Activated T-cell treated with anti-CD3 and anti-CD28 coated beads, Interleukin-2, amount 50 U/mL, for 24 hours (primary cell): Measurements from ENCODE around the gene CREBZF.
"Not testable (repeated sequence)": the region's sequence is repeated elsewhere in the genome, so short reads cannot be mapped to it uniquely, and the experiment has no call there.

ENCODE experiments used
- DNase-seq: peaks from one replicate; pipeline ENCODE4 v3.0.0-alpha.2; 2020
- H3K27ac Mint-ChIP-seq: 2 replicates; pipeline ENCODE4 v1.8.0; 2020; ENCODE audit warnings: mild to moderate bottlenecking, mixed read lengths
- H3K27me3 Mint-ChIP-seq: 2 replicates; pipeline ENCODE4 v1.8.0; 2020; ENCODE audit warnings: mixed read lengths
- H3K36me3 Mint-ChIP-seq: 2 replicates; pipeline ENCODE4 v1.8.0; 2020; ENCODE audit warnings: low read depth, mixed read lengths
- H3K4me1 Mint-ChIP-seq: 2 replicates; pipeline ENCODE4 v1.8.0; 2020; ENCODE audit warnings: low read depth, mixed read lengths
- H3K4me3 Mint-ChIP-seq: 2 replicates; pipeline ENCODE4 v1.8.0; 2020; ENCODE audit warnings: mild to moderate bottlenecking, moderate library complexity, mixed read lengths
- H3K9me3 Mint-ChIP-seq: 2 replicates; pipeline ENCODE4 v1.8.0; 2020; ENCODE audit warnings: mixed read lengths

The CREBZF gene

GRCh38 chr11:85611643-85612042, 53.3 kb downstream of the CREBZF start:
- not testable (repeated sequence) for DNase-seq, H3K4me1 Mint-ChIP-seq, H3K9me3 Mint-ChIP-seq, H3K4me3 Mint-ChIP-seq, H3K27me3 Mint-ChIP-seq, H3K27ac Mint-ChIP-seq, H3K36me3 Mint-ChIP-seq
